Measurements from ENCODE around the gene PIAS4.

DNA sequence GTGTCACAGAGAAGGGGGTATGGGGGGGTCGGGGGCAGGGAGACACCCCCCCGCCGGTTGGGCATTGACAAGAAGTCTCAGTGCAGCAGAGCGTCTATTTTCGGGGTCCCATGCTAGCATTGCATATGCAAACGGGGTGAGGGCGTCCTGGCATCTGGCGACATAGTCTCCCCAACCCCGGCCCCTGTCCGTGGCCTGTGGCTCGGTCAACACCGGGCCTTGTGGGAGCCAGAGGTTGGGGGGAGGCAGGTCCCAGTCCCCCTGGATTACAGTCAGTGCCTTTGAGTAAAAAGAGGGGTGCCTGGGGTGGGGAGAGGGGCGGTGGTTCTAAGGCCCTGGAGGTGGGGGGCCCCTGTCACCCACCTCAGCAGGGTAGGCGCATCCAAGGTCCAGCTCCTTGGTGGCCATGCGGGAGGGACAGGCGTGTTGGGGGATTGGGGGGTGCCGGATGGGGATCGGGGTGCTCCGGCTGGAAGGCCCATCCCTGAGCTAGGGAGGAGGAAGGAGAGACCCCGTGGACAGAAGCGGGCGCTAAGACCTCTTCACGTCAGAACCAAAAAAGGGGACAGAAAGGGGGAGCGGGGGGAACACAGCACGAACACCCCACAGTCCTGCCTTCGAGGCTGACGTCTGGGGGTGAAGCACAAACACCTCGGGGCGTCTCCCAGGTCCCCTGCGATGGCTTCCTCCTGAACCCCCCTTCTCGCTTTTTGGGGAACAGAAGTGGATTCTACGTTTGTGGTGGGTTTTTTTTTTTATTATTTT lies 38.2 kb downstream of the PIAS4 start:
- no peak for TF ChIP-seq EZH2 (IDR thresholded peaks at IDR 0.05; ENCODE audit: low read length)
- TF ChIP-seq, protein P1, sequence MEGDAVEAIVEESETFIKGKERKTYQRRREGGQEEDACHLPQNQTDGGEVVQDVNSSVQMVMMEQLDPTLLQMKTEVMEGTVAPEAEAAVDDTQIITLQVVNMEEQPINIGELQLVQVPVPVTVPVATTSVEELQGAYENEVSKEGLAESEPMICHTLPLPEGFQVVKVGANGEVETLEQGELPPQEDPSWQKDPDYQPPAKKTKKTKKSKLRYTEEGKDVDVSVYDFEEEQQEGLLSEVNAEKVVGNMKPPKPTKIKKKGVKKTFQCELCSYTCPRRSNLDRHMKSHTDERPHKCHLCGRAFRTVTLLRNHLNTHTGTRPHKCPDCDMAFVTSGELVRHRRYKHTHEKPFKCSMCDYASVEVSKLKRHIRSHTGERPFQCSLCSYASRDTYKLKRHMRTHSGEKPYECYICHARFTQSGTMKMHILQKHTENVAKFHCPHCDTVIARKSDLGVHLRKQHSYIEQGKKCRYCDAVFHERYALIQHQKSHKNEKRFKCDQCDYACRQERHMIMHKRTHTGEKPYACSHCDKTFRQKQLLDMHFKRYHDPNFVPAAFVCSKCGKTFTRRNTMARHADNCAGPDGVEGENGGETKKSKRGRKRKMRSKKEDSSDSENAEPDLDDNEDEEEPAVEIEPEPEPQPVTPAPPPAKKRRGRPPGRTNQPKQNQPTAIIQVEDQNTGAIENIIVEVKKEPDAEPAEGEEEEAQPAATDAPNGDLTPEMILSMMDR (optimal IDR thresholded peaks at IDR 0.05 in 1 of 3, IDR thresholded peaks at IDR 0.05 in 1 of 3, conservative IDR thresholded peaks at IDR 0.05 in 1 of 3; ENCODE audit: extremely low read depth in 1 of 3, insufficient read depth in 2 of 3, low read length in 3 of 3) = no peak
